ENCODE measurements around the gene LACTBL1.

DNA sequence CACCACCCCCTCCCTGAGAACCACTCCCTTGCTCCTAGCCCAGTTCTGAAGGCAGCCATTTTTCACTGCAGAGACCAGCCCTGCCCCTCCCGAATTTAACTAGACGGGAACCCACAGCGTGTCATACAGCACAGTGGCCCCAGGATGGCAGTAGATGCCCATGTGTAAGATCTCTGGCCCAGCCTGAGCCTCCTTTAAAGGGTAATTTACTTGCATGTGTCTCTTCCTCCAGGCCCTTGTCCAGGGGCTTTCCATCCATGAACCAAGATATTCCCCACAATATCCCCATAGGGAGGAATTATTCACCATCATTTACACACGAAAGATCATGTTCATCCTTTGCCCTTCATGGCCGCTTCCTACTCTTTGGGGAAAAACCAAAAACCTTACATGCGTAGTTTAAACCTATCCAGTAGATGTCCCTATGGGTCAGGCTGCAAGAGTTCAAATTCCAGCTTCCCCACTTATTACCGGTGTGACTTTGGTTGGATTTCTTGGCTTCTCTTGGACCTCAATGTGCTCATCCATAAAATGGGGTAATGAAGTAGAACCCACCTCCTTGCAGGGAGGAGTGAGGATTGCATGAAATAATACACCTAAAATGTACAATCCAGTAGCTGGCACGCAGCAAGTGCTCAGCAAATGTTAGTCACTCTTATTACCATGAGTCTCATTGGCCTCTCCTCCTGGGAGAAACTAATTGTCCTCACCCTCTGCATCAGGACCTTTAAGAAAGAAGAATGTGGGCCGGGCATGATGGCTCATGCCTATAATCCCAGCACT is 4.0 kb upstream of the LACTBL1 start:
- TF ChIP-seq CTCF (IDR thresholded peaks at IDR 0.05) (peak; percentile 70 to 71), POLR2A (IDR thresholded peaks at IDR 0.05) (no peak)
